Measurements from ENCODE around the gene EFCAB7. TPM values are rescaled to one million over a fixed set of nuclear protein-coding genes. Genes with fewer than 3 reads are reported as not detected.

Gene EFCAB7
- total RNA-seq, 1 experiment from 2014 or later: 3.6 TPM

GRCh38 chr1:63618011-63618410 lies 94.7 kb downstream of the EFCAB7 start:
- intact Hi-C loops (cut with micrococcal nuclease): loop anchor here (5.0 to 10.0 kb wide), 3 partner anchors 154 to 544 kb away; partner anchors contain the start of gene ROR1
- H3K9me3 ChIP-seq (ENCODE audit: low read length): no peaks in the 10 kb centered on the region
- no peak overlapping the region for H2AFZ ChIP-seq (ENCODE audit: low read length)
- H3K4me1 ChIP-seq (ENCODE audit: insufficient read depth, low read length): peaks cover 4% of the 10 kb centered on the region; the same call in 1 of the 2 replicates
- no peak overlapping the region for H3K4me3 ChIP-seq (ENCODE audit: low read length)
- CTCF ChIA-PET: no interaction called here
- POLR2A ChIA-PET (ENCODE audit: unreplicated experiment): no interaction called here
- no peak overlapping the region for H3K9ac ChIP-seq (ENCODE audit: low read length)
- H3F3A ChIP-seq (ENCODE audit: low read length, unreplicated experiment): no peaks in the 10 kb centered on the region
- H3K36me3 ChIP-seq (ENCODE audit: low read depth, low read length): no peaks in the 10 kb centered on the region
- no TSS peak for BruUV-seq (replicated peaks)
- no peaks in the 10 kb centered on the region for H3K9me2 ChIP-seq (replicated peaks; ENCODE audit: low read length)
- no peaks in the 10 kb centered on the region for H3K27me3 ChIP-seq (ENCODE audit: low read length)
- peaks cover 17% of the 10 kb centered on the region; the same call in 1 of the 2 replicates for H3K79me2 ChIP-seq (ENCODE audit: low read length)
- H4K20me1 ChIP-seq (ENCODE audit: low read length): no peaks in the 10 kb centered on the region
- H3K4me2 ChIP-seq (ENCODE audit: low read length): no peak overlapping the region
- DNase-seq: no peak
- no peak overlapping the region for H3K27ac ChIP-seq (ENCODE audit: low read length)
- no peak for TF ChIP-seq CTCF (conservative IDR thresholded peaks at IDR 0.05; ENCODE audit: low read depth, low read length)
- no peak for TF ChIP-seq EZH2 (IDR thresholded peaks at IDR 0.05; ENCODE audit: low read length, unreplicated experiment)
- no peak for TF ChIP-seq EZH2phosphoT487 (IDR thresholded peaks at IDR 0.05; ENCODE audit: borderline replicate concordance, low read length)
- no peak for ATAC-seq

- TF ChIP-seq EZH2phosphoT487 (IDR thresholded peaks at IDR 0.05; ENCODE audit: borderline replicate concordance, low read length) (no peak), EZH2 (IDR thresholded peaks at IDR 0.05; ENCODE audit: low read length, unreplicated experiment) (no peak), CTCF (conservative IDR thresholded peaks at IDR 0.05; ENCODE audit: low read depth, low read length) (no peak)
- peaks cover 5% of the 10 kb centered on the region; the same call in 1 of the 2 replicates for H3K4me1 ChIP-seq (ENCODE audit: insufficient read depth, low read length)
- no peaks in the 10 kb centered on the region for H4K20me1 ChIP-seq (ENCODE audit: low read length)
- H3K9ac ChIP-seq (ENCODE audit: low read length): no peak overlapping the region
- no TSS peak for BruUV-seq (replicated peaks)
- H3K36me3 ChIP-seq (ENCODE audit: low read depth, low read length): no peaks in the 10 kb centered on the region
- no peaks in the 10 kb centered on the region for H3F3A ChIP-seq (ENCODE audit: low read length, unreplicated experiment)
- H3K27ac ChIP-seq (ENCODE audit: low read length): no peak overlapping the region
- DNase-seq: no peak
- ChIA-PET POLR2A (ENCODE audit: unreplicated experiment) (no interaction called here), CTCF (no interaction called here)
- ATAC-seq: no peak
- H3K4me3 ChIP-seq (ENCODE audit: low read length): no peak overlapping the region
- no peak overlapping the region for H3K4me2 ChIP-seq (ENCODE audit: low read length)
- H3K79me2 ChIP-seq (ENCODE audit: low read length): peaks cover 17% of the 10 kb centered on the region; the same call in 1 of the 2 replicates
- no peaks in the 10 kb centered on the region for H3K9me2 ChIP-seq (replicated peaks; ENCODE audit: low read length)
- no peaks in the 10 kb centered on the region for H3K9me3 ChIP-seq (ENCODE audit: low read length)
- H3K27me3 ChIP-seq (ENCODE audit: low read length): no peaks in the 10 kb centered on the region
- H2AFZ ChIP-seq (ENCODE audit: low read length): no peak overlapping the region
- intact Hi-C loops (cut with micrococcal nuclease): loop anchor here (5.0 to 10.0 kb wide), 3 partner anchors 153 to 543 kb away; partner anchors contain the start of gene ROR1
Observed at GRCh38 chr1:63619558-63619957, 96.2 kb downstream of the EFCAB7 start.

- Histone ChIP-seq H3K27ac (ENCODE audit: low read length) (no peak overlapping the region), H3K9me2 (replicated peaks; ENCODE audit: low read length) (no peaks in the 10 kb centered on the region), H3F3A (ENCODE audit: low read length, unreplicated experiment) (no peaks in the 10 kb centered on the region), H3K79me2 (ENCODE audit: low read length) (peaks cover 22% of the 10 kb centered on the region; the same call in 1 of the 2 replicates), H3K27me3 (ENCODE audit: low read length) (no peaks in the 10 kb centered on the region), H3K36me3 (ENCODE audit: low read depth, low read length) (no peaks in the 10 kb centered on the region), H4K20me1 (ENCODE audit: low read length) (no peaks in the 10 kb centered on the region), H3K9ac (ENCODE audit: low read length) (no peak overlapping the region), H3K4me1 (ENCODE audit: insufficient read depth, low read length) (peaks cover 12% of the 10 kb centered on the region; the same call in 1 of the 2 replicates), H2AFZ (ENCODE audit: low read length) (no peak overlapping the region), H3K9me3 (ENCODE audit: low read length) (no peaks in the 10 kb centered on the region), H3K4me2 (ENCODE audit: low read length) (no peak overlapping the region), H3K4me3 (ENCODE audit: low read length) (no peak overlapping the region)
- ChIA-PET POLR2A (ENCODE audit: unreplicated experiment) (no interaction called here), CTCF (no interaction called here)
- ATAC-seq: no peak
- no peak for TF ChIP-seq EZH2phosphoT487 (IDR thresholded peaks at IDR 0.05; ENCODE audit: borderline replicate concordance, low read length)
- no peak for TF ChIP-seq EZH2 (IDR thresholded peaks at IDR 0.05; ENCODE audit: low read length, unreplicated experiment)
- TF ChIP-seq CTCF (conservative IDR thresholded peaks at IDR 0.05; ENCODE audit: low read depth, low read length): no peak
- no peak for DNase-seq
- intact Hi-C loops (cut with micrococcal nuclease): no loop called here
- BruUV-seq (replicated peaks): no TSS peak
Observed at GRCh38 chr1:63620671-63621070, 97.3 kb downstream of the EFCAB7 start.

Data from PC-3 (cell line).